Measurements from ENCODE around the gene USP46. TPM values are rescaled to one million over a fixed set of nuclear protein-coding genes. Genes with fewer than 3 reads are reported as not detected.

Gene USP46
- total and polyA plus RNA-seq, 2 experiments from 2014 or later = 17.8 to 34.0 TPM

DNA sequence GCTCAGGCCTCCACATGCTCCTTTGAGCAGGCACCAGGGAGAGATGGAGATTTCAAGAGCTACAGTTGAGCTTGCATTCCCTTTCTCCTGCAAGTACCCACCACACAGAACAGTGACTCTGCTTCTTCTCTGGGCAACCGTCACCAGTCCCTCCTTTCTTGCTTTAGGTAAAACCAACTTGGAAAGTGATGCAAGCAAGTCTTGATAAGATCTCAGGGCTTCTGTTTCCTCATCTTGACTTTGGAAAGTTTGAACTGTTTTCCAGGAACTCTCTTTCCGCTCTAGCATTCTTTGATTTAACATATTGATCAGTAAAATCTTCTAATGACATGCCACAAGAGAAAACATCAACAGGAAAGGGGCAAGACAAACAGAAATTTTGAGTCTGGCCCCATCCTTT lies 73.7 kb downstream of the USP46 start:
- no peak for DNase-seq (ENCODE audit: low spot score)
- Histone ChIP-seq H3K79me2 (no peaks in the 10 kb centered on the region), H3K9me2 (replicated peaks; ENCODE audit: insufficient read depth) (no peaks in the 10 kb centered on the region), H3K36me3 (replicated peaks; ENCODE audit: insufficient read depth, low read depth) (no peaks in the 10 kb centered on the region), H3K27me3 (no peaks in the 10 kb centered on the region), H3K4me3 (no peak overlapping the region), H2AFZ (no peak overlapping the region), H4K20me1 (ENCODE audit: insufficient read depth, poor library complexity, severe bottlenecking) (no peaks in the 10 kb centered on the region), H3K4me2 (no peak overlapping the region), H3K9me3 (ENCODE audit: low read depth) (no peaks in the 10 kb centered on the region), H3K4me1 (ENCODE audit: insufficient read depth) (peaks cover 8% of the 10 kb centered on the region), H3K27ac (no peak overlapping the region)
- WGBS (ENCODE audit: low lambda C conversion rate, missing lambda C conversion rate) = 84% methylated on average over 2 of the region's 2 CpGs
- TF ChIP-seq, protein P1, sequence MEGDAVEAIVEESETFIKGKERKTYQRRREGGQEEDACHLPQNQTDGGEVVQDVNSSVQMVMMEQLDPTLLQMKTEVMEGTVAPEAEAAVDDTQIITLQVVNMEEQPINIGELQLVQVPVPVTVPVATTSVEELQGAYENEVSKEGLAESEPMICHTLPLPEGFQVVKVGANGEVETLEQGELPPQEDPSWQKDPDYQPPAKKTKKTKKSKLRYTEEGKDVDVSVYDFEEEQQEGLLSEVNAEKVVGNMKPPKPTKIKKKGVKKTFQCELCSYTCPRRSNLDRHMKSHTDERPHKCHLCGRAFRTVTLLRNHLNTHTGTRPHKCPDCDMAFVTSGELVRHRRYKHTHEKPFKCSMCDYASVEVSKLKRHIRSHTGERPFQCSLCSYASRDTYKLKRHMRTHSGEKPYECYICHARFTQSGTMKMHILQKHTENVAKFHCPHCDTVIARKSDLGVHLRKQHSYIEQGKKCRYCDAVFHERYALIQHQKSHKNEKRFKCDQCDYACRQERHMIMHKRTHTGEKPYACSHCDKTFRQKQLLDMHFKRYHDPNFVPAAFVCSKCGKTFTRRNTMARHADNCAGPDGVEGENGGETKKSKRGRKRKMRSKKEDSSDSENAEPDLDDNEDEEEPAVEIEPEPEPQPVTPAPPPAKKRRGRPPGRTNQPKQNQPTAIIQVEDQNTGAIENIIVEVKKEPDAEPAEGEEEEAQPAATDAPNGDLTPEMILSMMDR (IDR thresholded peaks at IDR 0.05; ENCODE audit: poor library complexity) = no peak
- TF ChIP-seq EZH2 (IDR thresholded peaks at IDR 0.05; ENCODE audit: borderline replicate concordance) = no peak
- no peak for TF ChIP-seq EZH2phosphoT487 (IDR thresholded peaks at IDR 0.05; ENCODE audit: low read depth, severe bottlenecking, unreplicated experiment)

DNA sequence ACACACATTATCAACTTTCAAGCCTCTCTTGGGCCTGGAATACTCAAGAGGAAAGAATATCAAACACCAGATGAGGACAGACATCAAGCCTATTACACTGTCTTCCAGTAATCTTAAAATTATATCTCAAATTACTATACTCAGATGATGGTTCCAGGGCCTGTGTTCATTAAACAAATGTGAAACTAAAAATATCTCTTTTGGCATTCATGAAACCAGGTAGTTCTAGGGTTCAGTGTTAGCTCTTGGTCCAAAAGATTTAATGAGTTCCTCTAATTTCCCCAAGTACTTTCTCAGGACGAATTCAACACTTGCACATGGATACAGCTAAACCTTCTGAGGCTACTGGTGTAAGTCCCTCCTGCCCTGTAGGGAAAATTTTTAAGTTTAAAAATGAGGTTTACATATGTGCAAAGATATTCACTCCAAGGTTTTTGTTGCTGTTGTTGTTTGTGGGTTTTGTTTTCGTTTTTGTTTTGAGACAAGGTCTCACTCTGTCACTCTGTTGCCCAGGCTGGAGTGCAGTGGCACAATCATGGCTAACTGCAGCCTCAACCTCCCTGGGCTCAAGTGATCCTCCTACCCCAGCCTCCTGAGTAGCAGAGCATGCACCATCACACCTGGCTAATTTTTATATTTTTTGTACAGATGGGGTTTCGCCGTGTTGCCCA lies 79.4 kb downstream of the USP46 start:
- TF ChIP-seq EZH2 (IDR thresholded peaks at IDR 0.05; ENCODE audit: borderline replicate concordance) (no peak), EZH2phosphoT487 (IDR thresholded peaks at IDR 0.05; ENCODE audit: low read depth, severe bottlenecking, unreplicated experiment) (no peak)
- TF ChIP-seq, protein P1 (IDR thresholded peaks at IDR 0.05; ENCODE audit: poor library complexity) = no peak
- no peaks in the 10 kb centered on the region for H3K79me2 ChIP-seq
- no peak for DNase-seq (ENCODE audit: low spot score)
- H3K27ac ChIP-seq = no peak overlapping the region
- H3K4me3 ChIP-seq = no peak overlapping the region
- no peak overlapping the region for H3K4me2 ChIP-seq
- H3K4me1 ChIP-seq (ENCODE audit: insufficient read depth) = no peaks in the 10 kb centered on the region
- no peaks in the 10 kb centered on the region for H3K27me3 ChIP-seq
- no peaks in the 10 kb centered on the region for H4K20me1 ChIP-seq (ENCODE audit: insufficient read depth, poor library complexity, severe bottlenecking)
- H2AFZ ChIP-seq = no peak overlapping the region
- no peaks in the 10 kb centered on the region for H3K36me3 ChIP-seq (replicated peaks; ENCODE audit: insufficient read depth, low read depth)
- WGBS (ENCODE audit: low lambda C conversion rate, missing lambda C conversion rate) = 95% methylated on average over 4 of the region's 4 CpGs
- H3K9me2 ChIP-seq (replicated peaks; ENCODE audit: insufficient read depth) = no peaks in the 10 kb centered on the region
- no peaks in the 10 kb centered on the region for H3K9me3 ChIP-seq (ENCODE audit: low read depth)

DNA sequence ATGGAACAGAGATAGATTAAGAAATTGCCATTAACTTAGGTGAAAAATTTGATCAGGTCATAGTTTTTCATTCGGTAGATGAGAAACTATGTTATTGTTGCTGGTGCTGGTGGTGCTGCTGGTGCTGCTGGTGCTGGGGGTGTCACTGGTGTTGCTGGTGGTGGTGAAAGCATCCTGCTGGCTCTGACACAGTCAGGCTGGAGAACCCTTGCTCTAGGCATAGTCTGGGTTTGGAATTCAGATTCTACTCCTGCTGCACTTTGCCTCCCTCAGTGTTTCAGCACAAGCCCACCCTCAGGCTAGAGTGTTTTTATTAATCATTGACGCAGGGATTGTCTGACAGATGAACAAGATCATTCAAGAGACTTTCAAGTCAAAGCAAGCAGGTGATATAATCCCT lies 80.2 kb downstream of the USP46 start:
- no peaks in the 10 kb centered on the region for H3K4me1 ChIP-seq (ENCODE audit: insufficient read depth)
- H3K36me3 ChIP-seq (replicated peaks; ENCODE audit: insufficient read depth, low read depth) = no peaks in the 10 kb centered on the region
- DNase-seq (ENCODE audit: low spot score) = no peak
- H4K20me1 ChIP-seq (ENCODE audit: insufficient read depth, poor library complexity, severe bottlenecking) = no peaks in the 10 kb centered on the region
- H3K27ac ChIP-seq = no peak overlapping the region
- H3K27me3 ChIP-seq = no peaks in the 10 kb centered on the region
- TF ChIP-seq EZH2phosphoT487 (IDR thresholded peaks at IDR 0.05; ENCODE audit: low read depth, severe bottlenecking, unreplicated experiment) = no peak
- no peaks in the 10 kb centered on the region for H3K79me2 ChIP-seq
- no peak overlapping the region for H3K4me2 ChIP-seq
- no peaks in the 10 kb centered on the region for H3K9me2 ChIP-seq (replicated peaks; ENCODE audit: insufficient read depth)
- WGBS (ENCODE audit: low lambda C conversion rate, missing lambda C conversion rate) = 89% methylated on average over 2 of the region's 2 CpGs
- H3K4me3 ChIP-seq = no peak overlapping the region
- no peaks in the 10 kb centered on the region for H3K9me3 ChIP-seq (ENCODE audit: low read depth)
- H2AFZ ChIP-seq = no peak overlapping the region

DNA sequence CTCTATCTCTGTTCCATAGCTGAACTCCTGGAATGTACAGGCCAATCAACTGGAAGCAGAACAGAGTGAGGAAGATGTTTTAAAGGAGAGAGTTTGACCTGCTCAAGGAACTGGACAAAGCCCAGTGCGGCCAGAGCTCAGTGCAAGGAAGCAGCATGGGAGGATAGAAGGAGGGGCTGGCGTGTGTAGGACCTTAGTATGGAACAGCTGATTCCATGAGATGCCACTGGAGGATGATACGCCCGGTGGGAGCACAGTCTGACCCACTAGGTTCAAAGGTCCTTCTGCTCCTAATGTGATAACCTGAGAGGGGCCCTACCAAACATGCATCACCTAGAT lies 81.5 kb downstream of the USP46 start:
- TF ChIP-seq, protein P1 (IDR thresholded peaks at IDR 0.05; ENCODE audit: poor library complexity) = no peak
- TF ChIP-seq EZH2phosphoT487 (IDR thresholded peaks at IDR 0.05; ENCODE audit: low read depth, severe bottlenecking, unreplicated experiment) (no peak), EZH2 (IDR thresholded peaks at IDR 0.05; ENCODE audit: borderline replicate concordance) (no peak)
- Histone ChIP-seq H3K36me3 (replicated peaks; ENCODE audit: insufficient read depth, low read depth) (no peaks in the 10 kb centered on the region), H3K27me3 (no peaks in the 10 kb centered on the region), H3K4me3 (no peak overlapping the region), H3K9me3 (ENCODE audit: low read depth) (no peaks in the 10 kb centered on the region), H3K79me2 (no peaks in the 10 kb centered on the region), H3K9me2 (replicated peaks; ENCODE audit: insufficient read depth) (no peaks in the 10 kb centered on the region), H3K4me2 (no peak overlapping the region), H4K20me1 (ENCODE audit: insufficient read depth, poor library complexity, severe bottlenecking) (no peaks in the 10 kb centered on the region), H3K27ac (no peak overlapping the region), H3K4me1 (ENCODE audit: insufficient read depth) (no peaks in the 10 kb centered on the region), H2AFZ (no peak overlapping the region)
- DNase-seq (ENCODE audit: low spot score) = no peak
- WGBS (ENCODE audit: low lambda C conversion rate, missing lambda C conversion rate) = 90% methylated on average over 4 of the region's 4 CpGs

Measured in hepatocyte (in vitro differentiated cells).